Osteoblast (primary cell): ENCODE measurements around the gene AMPD3. TPM values are rescaled to one million over a fixed set of nuclear protein-coding genes. Genes with fewer than 3 reads are reported as not detected.

Experiments used
- DNase-seq: peaks from one replicate; pipeline ENCODE4 v3.0.0; 2011; ENCODE audit warnings: low spot score, mixed read lengths; ENCODE audit not compliant: insufficient read length; ENCODE audit errors: missing footprints
- H2AFZ ChIP-seq: 2 replicates; pipeline ENCODE4 v1.6.0; 2011; ENCODE audit warnings: mild to moderate bottlenecking, low read length
- H3K27ac ChIP-seq: 2 replicates; pipeline ENCODE4 v1.5.1; 2011; ENCODE audit warnings: mild to moderate bottlenecking, low read depth, low read length, moderate library complexity
- H3K27me3 ChIP-seq: 2 replicates; pipeline ENCODE4 v1.6.0; 2012; ENCODE audit warnings: mild to moderate bottlenecking, control low read depth, inconsistent platforms, low read length, moderate library complexity; ENCODE audit not compliant: insufficient read depth
- H3K36me3 ChIP-seq: 2 replicates; pipeline ENCODE4 v1.5.1; 2011; ENCODE audit warnings: mild to moderate bottlenecking, low read length, control low read depth, moderate library complexity; ENCODE audit not compliant: insufficient read depth
- H3K4me1 ChIP-seq: 2 replicates; pipeline ENCODE4 v1.5.1; 2011; ENCODE audit warnings: mild to moderate bottlenecking, low read length, control low read depth, moderate library complexity; ENCODE audit not compliant: insufficient read depth
- H3K4me2 ChIP-seq: 2 replicates; pipeline ENCODE4 v1.6.0; 2011; ENCODE audit warnings: mild to moderate bottlenecking, low read length; ENCODE audit not compliant: insufficient read depth
- H3K4me3 ChIP-seq: fragments of 200-600 bp; sonication (generic); 3 replicates; pipeline ENCODE4 v1.5.1; 2012; ENCODE audit warnings: mild to moderate bottlenecking, low read length, inconsistent platforms; ENCODE audit not compliant: insufficient read depth
- H3K79me2 ChIP-seq: 2 replicates; pipeline ENCODE4 v1.6.0; 2012; ENCODE audit warnings: mild to moderate bottlenecking, low read length, control low read depth, inconsistent platforms; ENCODE audit not compliant: insufficient read depth
- H3K9me3 ChIP-seq: 2 replicates; pipeline ENCODE4 v1.5.1; 2011; ENCODE audit warnings: low read depth, low read length, control low read depth
- H4K20me1 ChIP-seq: 2 replicates; pipeline ENCODE4 v1.6.0; 2012; ENCODE audit warnings: mild to moderate bottlenecking, low read length, control low read depth; ENCODE audit not compliant: insufficient read depth
- total RNA-seq: library from RNA; depleted of rRNA; stranded (reverse); fragments of >200 nt; gene quantifications from 2 replicates; pipeline ENCODE4 v1.2.3, GENCODE V29; 2012
- TF ChIP-seq, protein P1 (sequence below): IDR thresholded peaks from 2 replicates; pipeline ENCODE4 v1.5.1; 2011; ENCODE audit warnings: mild to moderate bottlenecking, low read depth, low read length, moderate library complexity; ENCODE audit errors: extremely low read depth

The AMPD3 gene
- total RNA-seq, 1 donor = 3.6 TPM

DNA sequence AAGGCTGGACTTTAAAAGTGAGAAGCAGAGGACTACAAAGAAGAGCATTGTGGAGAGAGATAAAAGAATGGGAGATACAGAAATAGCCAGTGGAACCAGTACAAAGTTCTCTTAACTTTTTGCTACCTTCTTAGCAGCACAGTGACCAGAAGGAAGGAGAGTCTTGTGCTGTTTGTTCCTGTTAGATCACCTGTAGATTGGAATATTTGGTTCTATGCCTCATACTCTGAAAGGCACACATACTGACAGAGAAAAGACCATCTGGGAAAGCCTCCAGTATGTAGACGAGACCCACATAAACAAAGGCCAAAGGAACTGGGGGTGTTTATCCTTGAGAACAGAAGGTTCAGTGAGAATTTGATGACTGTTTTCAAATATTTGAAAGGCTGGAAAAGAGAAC, 67.2 kb downstream of the AMPD3 start:
- no peak overlapping the region for H3K4me3 ChIP-seq
- H2AFZ ChIP-seq = no peak overlapping the region
- peaks cover 56% of the 10 kb centered on the region for H3K36me3 ChIP-seq
- H3K27me3 ChIP-seq = no peaks in the 10 kb centered on the region
- TF ChIP-seq, protein P1, sequence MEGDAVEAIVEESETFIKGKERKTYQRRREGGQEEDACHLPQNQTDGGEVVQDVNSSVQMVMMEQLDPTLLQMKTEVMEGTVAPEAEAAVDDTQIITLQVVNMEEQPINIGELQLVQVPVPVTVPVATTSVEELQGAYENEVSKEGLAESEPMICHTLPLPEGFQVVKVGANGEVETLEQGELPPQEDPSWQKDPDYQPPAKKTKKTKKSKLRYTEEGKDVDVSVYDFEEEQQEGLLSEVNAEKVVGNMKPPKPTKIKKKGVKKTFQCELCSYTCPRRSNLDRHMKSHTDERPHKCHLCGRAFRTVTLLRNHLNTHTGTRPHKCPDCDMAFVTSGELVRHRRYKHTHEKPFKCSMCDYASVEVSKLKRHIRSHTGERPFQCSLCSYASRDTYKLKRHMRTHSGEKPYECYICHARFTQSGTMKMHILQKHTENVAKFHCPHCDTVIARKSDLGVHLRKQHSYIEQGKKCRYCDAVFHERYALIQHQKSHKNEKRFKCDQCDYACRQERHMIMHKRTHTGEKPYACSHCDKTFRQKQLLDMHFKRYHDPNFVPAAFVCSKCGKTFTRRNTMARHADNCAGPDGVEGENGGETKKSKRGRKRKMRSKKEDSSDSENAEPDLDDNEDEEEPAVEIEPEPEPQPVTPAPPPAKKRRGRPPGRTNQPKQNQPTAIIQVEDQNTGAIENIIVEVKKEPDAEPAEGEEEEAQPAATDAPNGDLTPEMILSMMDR = no peak
- H3K4me2 ChIP-seq = no peak overlapping the region
- no peaks in the 10 kb centered on the region for H3K9me3 ChIP-seq
- peaks cover 6% of the 10 kb centered on the region for H3K4me1 ChIP-seq
- H4K20me1 ChIP-seq = no peaks in the 10 kb centered on the region
- H3K79me2 ChIP-seq = no peaks in the 10 kb centered on the region
- DNase-seq = no peak
- H3K27ac ChIP-seq = no peak overlapping the region

DNA sequence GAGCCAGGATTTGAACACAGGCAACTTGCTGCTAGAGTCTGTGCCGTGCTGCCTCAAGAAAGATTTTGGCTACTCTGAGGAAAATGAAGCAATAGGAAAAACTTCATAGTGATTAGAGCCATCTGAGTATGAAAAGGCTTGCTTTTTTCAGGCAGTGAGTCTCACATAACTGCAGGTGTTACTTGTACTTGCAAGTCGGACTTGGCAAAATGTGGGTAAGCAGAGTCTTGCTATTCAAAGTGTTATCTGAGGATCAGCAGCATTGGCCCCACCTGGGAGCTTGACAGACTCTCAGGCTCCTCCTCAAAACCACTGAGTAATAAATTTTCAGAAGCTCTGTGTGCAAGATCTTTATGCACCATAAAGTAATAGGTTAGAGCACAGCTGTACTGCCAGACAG, 67.9 kb downstream of the AMPD3 start:
- Histone ChIP-seq H2AFZ (no peak overlapping the region), H3K4me1 (peaks cover 12% of the 10 kb centered on the region), H3K36me3 (peaks cover 56% of the 10 kb centered on the region), H3K79me2 (no peaks in the 10 kb centered on the region), H3K9me3 (no peaks in the 10 kb centered on the region), H3K4me2 (no peak overlapping the region), H3K27ac (no peak overlapping the region), H4K20me1 (no peaks in the 10 kb centered on the region), H3K27me3 (no peaks in the 10 kb centered on the region), H3K4me3 (no peak overlapping the region)
- DNase-seq = no peak
- TF ChIP-seq, protein P1 = no peak

DNA sequence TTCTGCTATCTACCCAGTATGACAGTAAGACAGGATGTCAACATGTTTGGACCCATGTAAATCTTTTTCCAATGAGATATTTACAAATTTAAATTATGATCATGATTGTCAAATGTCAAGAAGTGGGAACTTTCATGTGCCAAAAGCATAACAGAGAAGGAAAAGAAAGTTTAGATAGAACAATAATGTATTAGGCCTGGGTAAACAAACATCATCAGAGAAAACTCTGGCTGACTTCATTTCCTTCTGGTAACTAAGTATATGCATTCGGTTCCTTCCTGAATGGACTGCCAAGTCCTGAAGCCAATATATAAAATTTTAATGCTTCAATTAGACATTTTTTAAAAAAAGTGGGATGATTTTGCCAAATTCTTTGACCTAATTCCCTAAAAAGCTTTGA, 69.4 kb downstream of the AMPD3 start:
- TF ChIP-seq, protein P1 = no peak
- H3K79me2 ChIP-seq = no peaks in the 10 kb centered on the region
- no peak overlapping the region for H3K27ac ChIP-seq
- H3K9me3 ChIP-seq = no peaks in the 10 kb centered on the region
- H3K36me3 ChIP-seq = peaks cover 55% of the 10 kb centered on the region
- H3K4me1 ChIP-seq = peaks cover 28% of the 10 kb centered on the region
- no peak overlapping the region for H3K4me3 ChIP-seq
- no peaks in the 10 kb centered on the region for H3K27me3 ChIP-seq
- no peak overlapping the region for H2AFZ ChIP-seq
- H3K4me2 ChIP-seq = no peak overlapping the region
- DNase-seq = no peak
- H4K20me1 ChIP-seq = no peaks in the 10 kb centered on the region

- Histone ChIP-seq H3K9me3 (no peaks in the 10 kb centered on the region), H2AFZ (no peak overlapping the region), H3K79me2 (no peaks in the 10 kb centered on the region), H3K27me3 (no peaks in the 10 kb centered on the region), H4K20me1 (no peaks in the 10 kb centered on the region), H3K27ac (peak overlapping the region; percentile 58), H3K36me3 (peaks cover 46% of the 10 kb centered on the region), H3K4me2 (peak overlapping the region; percentile 59), H3K4me3 (no peak overlapping the region), H3K4me1 (peaks cover 39% of the 10 kb centered on the region)
- peak; percentile 58 for DNase-seq
- TF ChIP-seq, protein P1 = no peak
These were observed 72.2 kb downstream of the AMPD3 start for GRCh38 chr11:10526974-10527918.
